ENCODE measurements around the gene KIF13A. TPM values are rescaled to one million over a fixed set of nuclear protein-coding genes. Genes with fewer than 3 reads are reported as not detected.

KIF13A gene
- total and polyA plus RNA-seq, 4 donors: 4.3 to 28.1 (median 10.6) TPM

GRCh38 chr6:17945111-17945510 is 42.3 kb downstream of the KIF13A start:
- no peak overlapping the region for H3K4me3 ChIP-seq (ENCODE audit: low read depth in 1 of 3, low read length in 3 of 3)
- no peak overlapping the region for H3K9ac ChIP-seq (ENCODE audit: low read depth in 1 of 2, low read length in 2 of 2)
- DNase-seq (ENCODE audit: low spot score): no peak
- H3K4me1 ChIP-seq (ENCODE audit: control insufficient read depth in 4 of 4, insufficient read depth in 4 of 4, low read length in 3 of 4): no peaks in the 10 kb centered on the region
- H3K9me3 ChIP-seq (ENCODE audit: control insufficient read depth in 4 of 4, low read length in 3 of 4): no peaks in the 10 kb centered on the region
- H3K27ac ChIP-seq (ENCODE audit: low read depth in 1 of 2, low read length in 2 of 2): no peak overlapping the region
- no peak for TF ChIP-seq JUND (IDR thresholded peaks at IDR 0.05)
- H3K36me3 ChIP-seq (ENCODE audit: control insufficient read depth in 4 of 4, insufficient read depth in 3 of 4, low read depth in 1 of 4, low read length in 3 of 4): no peaks in the 10 kb centered on the region
- no peaks in the 10 kb centered on the region for H3K27me3 ChIP-seq (ENCODE audit: control insufficient read depth in 4 of 4, insufficient read depth in 4 of 4, low read length in 3 of 4)
- WGBS: 90% methylated on average over 2 of the region's 2 CpGs

GRCh38 chr6:17941318-17941717 is 46.1 kb downstream of the KIF13A start:
- H3K4me3 ChIP-seq (ENCODE audit: low read depth in 1 of 3, low read length in 3 of 3): no peak overlapping the region
- H3K9me3 ChIP-seq (ENCODE audit: control insufficient read depth in 4 of 4, low read length in 3 of 4): no peaks in the 10 kb centered on the region
- TF ChIP-seq GABPA (IDR thresholded peaks at IDR 0.05 in 1 of 2, conservative IDR thresholded peaks at IDR 0.05 in 1 of 2): no peak
- no peak for TF ChIP-seq ATF3 (IDR thresholded peaks at IDR 0.05)
- TF ChIP-seq SP1 (IDR thresholded peaks at IDR 0.05): no peak
- TF ChIP-seq JUND (IDR thresholded peaks at IDR 0.05): no peak
- no peak for TF ChIP-seq TAF1 (conservative IDR thresholded peaks at IDR 0.05)
- no peak for TF ChIP-seq RXRA (IDR thresholded peaks at IDR 0.05)
- no peak for TF ChIP-seq HNF4G (IDR thresholded peaks at IDR 0.05)
- TF ChIP-seq CTCF (IDR thresholded peaks at IDR 0.05; ENCODE audit: low read depth, low read length, missing input control): no peak
- TF ChIP-seq HNF4A (conservative IDR thresholded peaks at IDR 0.05): no peak
- TF ChIP-seq EGR1 (IDR thresholded peaks at IDR 0.05; ENCODE audit: low read depth in 2 of 2): no peak
- TF ChIP-seq ZBTB33 (IDR thresholded peaks at IDR 0.05): no peak
- no peak for TF ChIP-seq FOXA1 (IDR thresholded peaks at IDR 0.05)
- TF ChIP-seq MAX (IDR thresholded peaks at IDR 0.05): no peak
- H3K27me3 ChIP-seq (ENCODE audit: control insufficient read depth in 4 of 4, insufficient read depth in 4 of 4, low read length in 3 of 4): no peaks in the 10 kb centered on the region
- H3K27ac ChIP-seq (ENCODE audit: low read depth in 1 of 2, low read length in 2 of 2): no peak overlapping the region
- H3K4me1 ChIP-seq (ENCODE audit: control insufficient read depth in 4 of 4, insufficient read depth in 4 of 4, low read length in 3 of 4): no peaks in the 10 kb centered on the region
- DNase-seq (ENCODE audit: low spot score): no peak
- WGBS: 94% methylated on average over 4 of the region's 4 CpGs
- no peak overlapping the region for H3K9ac ChIP-seq (ENCODE audit: low read depth in 1 of 2, low read length in 2 of 2)
- no peaks in the 10 kb centered on the region for H3K36me3 ChIP-seq (ENCODE audit: control insufficient read depth in 4 of 4, insufficient read depth in 3 of 4, low read depth in 1 of 4, low read length in 3 of 4)

- 85% methylated on average over 6 of the region's 6 CpGs for WGBS
Observed at GRCh38 chr6:17940151-17940792, 47.2 kb downstream of the KIF13A start.

More at GRCh38 chr6:17940151-17940792, 47.2 kb downstream of the KIF13A start:
- no peaks in the 10 kb centered on the region for H3K9me3 ChIP-seq (ENCODE audit: control insufficient read depth in 4 of 4, low read length in 3 of 4)
- no peak for DNase-seq (ENCODE audit: low spot score)
- TF ChIP-seq RAD21 (IDR thresholded peaks at IDR 0.05) (no peak), MAX (IDR thresholded peaks at IDR 0.05) (no peak), ZBTB33 (IDR thresholded peaks at IDR 0.05) (no peak), EGR1 (IDR thresholded peaks at IDR 0.05; ENCODE audit: low read depth in 2 of 2) (no peak), YY1 (IDR thresholded peaks at IDR 0.05) (no peak), FOXA1 (IDR thresholded peaks at IDR 0.05) (no peak)
- H3K9ac ChIP-seq (ENCODE audit: low read depth in 1 of 2, low read length in 2 of 2): no peak overlapping the region
- H3K36me3 ChIP-seq (ENCODE audit: control insufficient read depth in 4 of 4, insufficient read depth in 3 of 4, low read depth in 1 of 4, low read length in 3 of 4): no peaks in the 10 kb centered on the region
- H3K27ac ChIP-seq (ENCODE audit: low read depth in 1 of 2, low read length in 2 of 2): no peak overlapping the region
- no peaks in the 10 kb centered on the region for H3K27me3 ChIP-seq (ENCODE audit: control insufficient read depth in 4 of 4, insufficient read depth in 4 of 4, low read length in 3 of 4)
- peaks cover 0 to 5% (median under 1%) of the 10 kb centered on the region in 4 donors for H3K4me1 ChIP-seq (ENCODE audit: control insufficient read depth in 4 of 4, insufficient read depth in 4 of 4, low read length in 3 of 4)
- no peak overlapping the region for H3K4me3 ChIP-seq (ENCODE audit: low read depth in 1 of 3, low read length in 3 of 3)
